Loucy (cell line): ENCODE results near the gene METTL13.

Experiments
- CTCF ChIP-seq: fragments of 200-600 bp; sonication (generic); conservative IDR thresholded peaks from 2 replicates; pipeline ENCODE4 v1.5.1; 2014; ENCODE audit warnings: mild to moderate bottlenecking, antibody characterized with exemption, low read length
- EZH2phosphoT487 ChIP-seq: fragments of 200-600 bp; IDR thresholded peaks from 2 replicates; pipeline ENCODE4 v1.6.1; 2018; ENCODE audit warnings: antibody characterized with exemption, mild to moderate bottlenecking, moderate library complexity, borderline replicate concordance

- TF ChIP-seq CTCF (no peak), EZH2phosphoT487 (no peak)
These were observed 27.6 kb upstream of the METTL13 start for GRCh38 chr1:171753685-171754352.
